Measurements from ENCODE around the gene PPIG.
"Not testable (repeated sequence)": the region's sequence is repeated elsewhere in the genome, so short reads cannot be mapped to it uniquely, and the experiment has no call there.

Gene PPIG

DNA sequence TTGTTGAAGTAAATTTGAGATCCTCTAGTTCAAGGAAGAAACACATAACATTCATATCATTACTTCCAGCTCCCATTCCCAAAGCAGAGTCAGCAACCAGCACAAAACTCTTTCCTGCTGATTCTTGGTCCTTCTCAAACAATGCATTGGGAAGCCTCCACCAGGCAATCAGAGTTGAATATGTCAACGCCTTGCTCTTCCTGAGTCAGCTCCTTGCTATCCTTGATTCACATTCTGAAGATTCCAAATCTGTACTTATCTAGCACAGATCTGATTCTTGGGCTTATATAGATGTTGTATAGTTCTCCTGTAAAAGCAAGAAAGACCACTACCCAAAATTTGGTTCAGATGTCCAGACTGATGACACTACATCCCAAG, 80.4 kb downstream of the PPIG start:
- no peak for DNase-seq (ENCODE audit: low spot score)

GRCh38 chr2:169664978-169665930, 81.1 kb downstream of the PPIG start:
- no peak for DNase-seq (ENCODE audit: low spot score)

DNA sequence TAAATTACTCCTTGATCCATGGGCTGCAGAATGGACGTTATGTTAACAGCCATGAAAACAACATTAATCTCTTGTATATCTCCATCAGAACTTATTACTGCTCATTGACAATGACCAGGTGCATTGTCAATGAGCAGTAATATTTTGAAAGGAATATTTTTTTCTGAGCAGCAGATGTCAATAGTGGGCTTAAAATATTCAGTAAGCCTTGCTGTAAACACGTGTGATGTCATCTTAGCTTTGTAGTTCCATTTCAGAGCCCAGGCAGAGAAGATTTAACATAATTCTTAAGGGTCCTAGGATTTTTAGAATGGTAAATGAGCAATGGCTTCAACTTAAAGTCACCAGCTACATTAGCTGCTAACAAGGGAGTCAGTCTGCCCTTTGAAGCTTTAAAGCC, 83.4 kb downstream of the PPIG start:
- no peak for DNase-seq (ENCODE audit: low spot score)

GRCh38 chr2:169670215-169670651, 86.1 kb downstream of the PPIG start:
- no peak for DNase-seq (ENCODE audit: low spot score)

- no peak for DNase-seq (ENCODE audit: low spot score)
These were observed 86.8 kb downstream of the PPIG start for GRCh38 chr2:169670937-169671336.

DNA sequence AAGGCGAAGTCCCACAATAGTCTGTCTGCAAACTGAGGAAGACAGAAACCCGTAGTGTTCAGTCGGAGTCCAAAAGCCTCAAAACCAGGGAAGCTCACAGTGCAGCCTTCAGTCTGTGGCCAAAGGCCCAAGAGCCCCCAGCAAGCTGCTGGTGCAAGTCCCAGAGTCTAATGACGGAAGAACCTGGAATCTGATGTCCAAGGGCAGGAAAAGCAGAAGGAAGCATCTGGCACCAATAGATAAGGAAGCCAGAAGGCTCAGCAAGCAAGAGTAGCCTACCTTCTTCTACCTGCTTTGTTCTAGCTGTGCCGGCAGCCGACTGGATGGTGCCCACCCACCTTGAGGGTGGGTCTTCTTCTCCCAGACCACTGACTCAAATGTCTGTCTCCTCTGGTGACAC, 88.3 kb downstream of the PPIG start:
- DNase-seq (ENCODE audit: low spot score), result no peak

DNA sequence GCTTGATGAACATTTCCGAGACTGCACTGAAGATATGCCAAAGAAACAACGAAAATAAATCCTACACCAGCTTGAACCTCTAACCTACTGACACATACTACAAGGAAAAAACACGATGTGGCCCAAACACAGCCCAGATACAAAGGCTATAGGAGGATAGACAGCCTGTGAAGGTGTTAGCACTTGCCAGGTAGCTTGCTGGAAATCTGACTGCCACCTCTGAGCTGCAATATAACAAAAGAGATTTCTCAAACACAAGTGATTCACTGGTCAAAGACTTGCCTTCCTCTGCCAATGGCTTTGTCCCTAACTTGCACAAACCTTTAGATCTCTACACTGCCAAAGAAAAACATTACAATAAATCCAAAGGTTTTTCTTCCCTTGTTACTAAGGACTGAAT, 89.0 kb downstream of the PPIG start:
- DNase-seq (ENCODE audit: low spot score), result no peak

GRCh38 chr2:169673921-169674320, 89.8 kb downstream of the PPIG start:
- no peak for DNase-seq (ENCODE audit: low spot score)

DNA sequence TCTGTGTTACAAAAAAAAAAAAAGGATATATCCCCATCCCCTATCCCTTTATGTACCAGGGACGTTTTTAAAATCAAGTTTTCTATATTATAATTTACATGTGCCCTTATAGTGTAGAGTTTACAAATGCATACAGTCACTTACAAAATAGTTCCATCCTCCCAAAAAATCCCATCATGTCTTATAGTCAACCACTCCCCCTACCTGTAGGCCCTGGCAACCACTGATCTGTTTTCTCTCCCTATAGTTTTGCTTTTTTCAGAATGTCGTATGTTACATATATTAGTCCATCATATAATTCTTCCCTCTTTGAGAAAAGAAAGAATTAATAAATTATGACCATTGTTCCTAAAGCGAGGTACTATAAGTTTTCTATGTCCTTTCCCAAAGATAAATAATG, 92.2 kb downstream of the PPIG start:
- no peak for DNase-seq (ENCODE audit: low spot score)

DNA sequence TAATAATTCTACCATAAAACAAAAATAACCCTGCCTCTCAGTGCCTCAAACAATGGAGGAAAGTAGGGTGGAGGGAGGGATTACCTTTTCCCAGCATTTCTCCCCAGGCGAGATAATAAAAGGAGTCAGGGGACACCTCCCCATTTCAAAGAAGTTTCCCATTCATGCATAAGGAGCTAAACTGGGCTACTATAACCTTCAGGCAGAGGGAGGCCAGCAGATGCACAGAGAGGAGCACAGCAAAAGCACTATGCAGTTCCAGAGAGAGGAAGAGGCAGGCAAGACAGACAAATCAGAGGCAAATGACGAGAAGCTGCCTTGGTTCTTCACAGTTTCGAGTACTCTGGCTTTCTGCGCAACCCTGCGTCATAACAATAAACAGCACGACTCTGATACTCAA, 92.7 kb downstream of the PPIG start:
- DNase-seq (ENCODE audit: low spot score), result no peak

- peak; percentile 42 for DNase-seq (ENCODE audit: low spot score)
These were observed 98.9 kb downstream of the PPIG start for GRCh38 chr2:169683054-169683424.

GRCh38 chr2:169683425-169684134, 99.4 kb downstream of the PPIG start:
- no peak for DNase-seq (ENCODE audit: low spot score)

GRCh38 chr2:169684135-169684565, 100.0 kb downstream of the PPIG start:
- DNase-seq (ENCODE audit: low spot score), result no peak

GRCh38 chr2:169684712-169685111, 100.6 kb downstream of the PPIG start:
- not testable (repeated sequence) for DNase-seq (ENCODE audit: low spot score)

DNA sequence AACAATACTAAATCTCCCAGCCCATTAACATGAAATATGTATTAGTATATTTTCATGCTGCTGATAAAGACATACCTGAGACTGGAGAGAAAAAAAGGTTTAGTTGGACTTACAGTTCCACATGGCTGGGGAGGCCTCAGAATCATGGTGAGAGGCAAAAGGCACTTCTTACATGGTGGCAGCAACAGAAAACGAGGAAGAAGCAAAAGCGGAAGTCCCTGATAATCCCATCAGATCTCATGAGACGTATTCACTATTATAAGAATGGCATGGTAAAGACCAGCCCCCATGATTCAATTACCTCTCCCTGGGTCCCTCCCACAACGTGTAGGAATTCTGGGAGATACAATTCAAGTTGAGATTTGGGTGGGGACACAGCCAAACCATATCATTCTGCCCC, 102.7 kb downstream of the PPIG start:
- DNase-seq (ENCODE audit: low spot score), result not testable (repeated sequence)

- DNase-seq (ENCODE audit: low spot score), result not testable (repeated sequence)
These were observed 103.8 kb downstream of the PPIG start for GRCh38 chr2:169687943-169688342.

DNA sequence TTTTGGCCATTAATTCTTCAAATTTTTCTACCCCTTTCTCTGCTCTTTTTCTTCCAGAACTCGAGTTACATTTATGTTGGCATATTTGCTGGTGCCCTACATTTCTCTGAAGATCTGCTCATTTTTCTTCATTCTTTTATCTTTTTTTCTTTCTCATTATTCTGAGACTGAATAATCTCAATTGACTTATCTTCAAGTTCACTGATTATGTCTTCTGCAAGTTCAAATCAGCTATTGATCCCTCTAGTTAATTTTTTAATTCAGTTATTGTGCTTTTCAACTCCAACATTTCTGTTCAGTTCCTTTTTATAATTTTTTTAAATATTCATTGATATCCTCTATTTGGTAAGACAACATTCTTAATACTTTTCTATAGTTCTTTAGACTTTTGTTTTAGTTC, 106.8 kb downstream of the PPIG start:
- DNase-seq (ENCODE audit: low spot score), result no peak
